Ovary (tissue), 9 donors: Measurements from ENCODE around the gene MAP4K2. TPM values are rescaled to one million over a fixed set of nuclear protein-coding genes. Genes with fewer than 3 reads are reported as not detected.

Experiments
- DNase-seq, 5 donors: peaks; one replicate each; pipeline ENCODE4 v3.0.0-alpha.2; 2019 to 2020
- H3K27ac ChIP-seq, 2 donors: fragments of 200-600 bp; one replicate each; pipeline versions ENCODE4 v1.5.1 to v1.8.0; 2019 to 2022
- H3K27me3 ChIP-seq: fragments of 200-600 bp; one replicate; pipeline ENCODE4 v1.8.0; 2022
- H3K36me3 ChIP-seq: fragments of 200-600 bp; sonication (generic); one replicate; pipeline ENCODE4 v1.5.1; 2019
- H3K4me1 ChIP-seq: one replicate; pipeline ENCODE4 v1.8.1; 2013; ENCODE audit warnings: mild to moderate bottlenecking, moderate library complexity; ENCODE audit not compliant: insufficient read depth
- H3K4me3 ChIP-seq: fragments of 200-600 bp; sonication (generic); one replicate; pipeline ENCODE4 v1.5.1; 2017
- H3K9me3 ChIP-seq, 2 donors: fragments of 200-600 bp in 1 of 2; sonication (generic) in 1 of 2; one replicate each; pipeline versions ENCODE4 v1.5.1 to v1.8.1; 2013 to 2019; ENCODE audit warnings: mild to moderate bottlenecking in 1 of 2, moderate library complexity in 1 of 2
- CTCF ChIP-seq, 3 donors: fragments of 450-650 bp in 2 of 3; fragments of 200-600 bp in 1 of 3; IDR thresholded peaks; one replicate each; pipeline versions ENCODE4 v1.5.1 to v1.8.0; 2016 to 2022; ENCODE audit warnings: antibody characterized with exemption in 3 of 3, mild to moderate bottlenecking in 1 of 3
- EP300 ChIP-seq: sonication (generic); formaldehyde crosslinking; IDR thresholded peaks from one replicate; pipeline ENCODE4 v1.6.1; 2017; ENCODE audit warnings: antibody characterized with exemption
- POLR2A ChIP-seq: fragments of 450-650 bp; IDR thresholded peaks from one replicate; pipeline ENCODE4 v1.6.1; 2017; ENCODE audit warnings: antibody characterized with exemption, mild to moderate bottlenecking, moderate library complexity
- WGBS, 3 donors: extraction: QIAGEN DNeasy Blood & Tissue Kit in 1 of 3; methylation state at CpG; one replicate each; pipeline versions ENCODE4 v1.1.5 to v1.1.7; 2013 to 2017; 5-methylcytosine and 5-hydroxymethylcytosine counted together
- intact Hi-C, 4 donors: fragments of 100-400 bp; cut with DNase I; formaldehyde crosslinking; loops; one replicate each; pipeline versions ENCODE4 v1.11.0 to v1.15.1; 2022 to 2023
- polyA plus RNA-seq, 2 donors: library from polyadenylated mRNA; stranded (reverse); fragments of 200-250 nt in 1 of 2; fragments of 350-450 nt in 1 of 2; fragmentation: Illumina TruSeq in 1 of 2; extraction: RNeasy Lipid Tissue Mini Kit (QIAGEN cat#74804) in 1 of 2; gene quantifications; one replicate each; pipeline ENCODE4 v1.2.3, GENCODE V29; 2013 to 2014
- total RNA-seq, 7 donors: library from RNA; depleted of rRNA in 2 of 7; stranded (reverse); fragments of >200 nt in 2 of 7; fragmentation: NEBNext Ultra II Directional in 3 of 7; extraction: Animal tissue kit (Norgen Biotek cat#: 25700) in 3 of 7; gene quantifications; one replicate each; pipeline versions ENCODE4 v1.1.0 to v1.2.4, GENCODE V29; 2016 to 2023
- donor health status: DM: no; HTN: no; CAD: no; lungs with moderate emphysema.
- donor health status: DM: no; HTN: no; CAD: no.
- donor health status: Bipolar disorder and iron deficiency.
- donor health status: DM: yes; HTN: yes; CAD: no.
- donor health status: DM: no; HTN: no; CAD: no.
- donor health status: DM: yes; HTN: yes; CAD: no.

The MAP4K2 gene
- total and polyA plus RNA-seq, 9 donors: 2.3 to 15.5 (median 11.4) TPM

GRCh38 chr11:64774144-64774543, 28.9 kb downstream of the MAP4K2 start:
- peak in 1 of 5 donors; percentile 5 for DNase-seq
- intact Hi-C loops: no loop called here
- Histone ChIP-seq H3K4me1 (peaks cover 7% of the 10 kb centered on the region), H3K27ac (no peak overlapping the region), H3K4me3 (no peak overlapping the region), H3K27me3 (no peaks in the 10 kb centered on the region), H3K9me3 (no peaks in the 10 kb centered on the region), H3K36me3 (no peaks in the 10 kb centered on the region)
- WGBS, 3 donors: 13 to 32% (median 17%) methylated on average over 5 of the region's 5 CpGs
- no peak for TF ChIP-seq POLR2A
- no peak for TF ChIP-seq EP300
- no peak for TF ChIP-seq CTCF (IDR thresholded peaks at IDR 0.05)

GRCh38 chr11:64772303-64773018, 30.6 kb downstream of the MAP4K2 start:
- no peak for DNase-seq
- Histone ChIP-seq H3K4me1 (peaks cover 7% of the 10 kb centered on the region), H3K27me3 (no peaks in the 10 kb centered on the region), H3K9me3 (no peaks in the 10 kb centered on the region), H3K4me3 (no peak overlapping the region), H3K36me3 (no peaks in the 10 kb centered on the region), H3K27ac (no peak overlapping the region)
- TF ChIP-seq EP300 (no peak), CTCF (IDR thresholded peaks at IDR 0.05) (no peak), POLR2A (no peak)
- intact Hi-C loops: no loop called here
- WGBS, 3 donors: 64 to 77% (median 72%) methylated on average over 3 of the region's 3 CpGs

GRCh38 chr11:64771861-64772260, 31.2 kb downstream of the MAP4K2 start:
- no peaks in the 10 kb centered on the region for H3K36me3 ChIP-seq
- H3K27ac ChIP-seq: no peak overlapping the region
- peaks cover 7% of the 10 kb centered on the region for H3K4me1 ChIP-seq
- DNase-seq: no peak
- no peaks in the 10 kb centered on the region for H3K9me3 ChIP-seq
- no peaks in the 10 kb centered on the region for H3K27me3 ChIP-seq
- no peak for TF ChIP-seq EP300
- TF ChIP-seq POLR2A: no peak
- TF ChIP-seq CTCF (IDR thresholded peaks at IDR 0.05): no peak
- intact Hi-C loops: no loop called here
- WGBS, 3 donors: 79 to 89% (median 89%) methylated on average over 2 of the region's 2 CpGs
- no peak overlapping the region for H3K4me3 ChIP-seq

DNA sequence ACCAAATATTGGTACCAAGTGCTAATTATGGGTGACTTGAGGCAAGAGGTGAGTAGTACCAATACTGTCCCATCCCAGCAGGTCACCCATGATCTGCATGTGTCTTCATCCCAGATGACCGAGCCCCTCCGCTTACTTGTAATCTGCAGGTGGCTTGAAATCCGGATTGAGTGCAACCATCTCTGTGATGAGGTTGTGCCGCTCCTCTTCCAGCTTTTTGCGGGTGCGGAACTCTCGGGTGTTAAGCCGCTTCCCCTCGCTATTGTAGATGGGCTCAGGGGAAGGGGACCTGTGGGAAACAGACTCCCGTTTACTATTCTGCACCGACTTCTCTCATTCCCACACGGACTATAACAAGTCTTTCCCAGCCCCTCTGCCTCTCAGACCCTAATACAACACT, 32.9 kb downstream of the MAP4K2 start:
- no peak overlapping the region for H3K27ac ChIP-seq
- H3K4me1 ChIP-seq: peaks cover 4% of the 10 kb centered on the region
- no peak overlapping the region for H3K4me3 ChIP-seq
- H3K36me3 ChIP-seq: no peaks in the 10 kb centered on the region
- 89 to 94% (median 89%) methylated on average over 12 of the region's 12 CpGs for WGBS, 3 donors
- intact Hi-C loops: no loop called here
- no peaks in the 10 kb centered on the region for H3K9me3 ChIP-seq
- no peak for TF ChIP-seq POLR2A
- no peak for TF ChIP-seq EP300
- no peak for TF ChIP-seq CTCF (IDR thresholded peaks at IDR 0.05)
- DNase-seq: peak in 2 of 5 donors; percentile 6 to 17
- no peaks in the 10 kb centered on the region for H3K27me3 ChIP-seq
